ENCODE results near the gene WNT4. TPM values are rescaled to one million over a fixed set of nuclear protein-coding genes. Genes with fewer than 3 reads are reported as not detected.

The WNT4 gene
- total RNA-seq, 1 experiment from 2014 or later: 1.5 TPM

- H3K4me3 ChIP-seq (replicated peaks in 1 of 2; ENCODE audit: low read depth in 1 of 2, low read length in 2 of 2): no peak overlapping the region
- RAD21 ChIA-PET (ENCODE audit: low non-redundant PET in 1 of 2, low total read pairs in 2 of 2, uncharacterized antibody in 2 of 2, unreplicated experiment in 2 of 2): no interaction called here
- no peak overlapping the region for H3K27ac ChIP-seq (ENCODE audit: low read depth, low read length)
- DNase-seq (ENCODE audit: low read depth, low spot score) (no peak), ATAC-seq (no peak)
- H3K36me3 ChIP-seq (ENCODE audit: control insufficient read depth in 1 of 2, insufficient read depth in 2 of 2, low read length in 2 of 2): no peaks in the 10 kb centered on the region; a peak in 1 of 4 replicates
- peaks cover 4% of the 10 kb centered on the region; the same call in 1 of the 2 replicates for H3K79me2 ChIP-seq (ENCODE audit: insufficient read depth, low read length)
- no peaks in the 10 kb centered on the region for H3K27me3 ChIP-seq (ENCODE audit: insufficient read depth, low read length)
- no peak overlapping the region for H3K4me2 ChIP-seq (ENCODE audit: low read length)
- H3K9me2 ChIP-seq (ENCODE audit: insufficient read depth): no peaks in the 10 kb centered on the region
- BruUV-seq (replicated peaks): no TSS peak
- CTCF ChIA-PET: interaction anchor here (0.6 kb wide), 1 partner anchor 10 kb away, joined by 3 read pairs; no protein-coding TSS in a partner anchor
- intact Hi-C loops (cut with micrococcal nuclease): no loop called here
- TF ChIP-seq SIN3A (IDR thresholded peaks at IDR 0.05; ENCODE audit: low read depth) (no peak), EGR1 (IDR thresholded peaks at IDR 0.05; ENCODE audit: low read depth) (no peak), POLR2AphosphoS5 (IDR thresholded peaks at IDR 0.05; ENCODE audit: low read depth, low read length) (no peak)
- no peak overlapping the region for H3K9ac ChIP-seq (ENCODE audit: low read length)
- no peak overlapping the region for H2AFZ ChIP-seq (ENCODE audit: low read depth, low read length, poor library complexity, severe bottlenecking)
- POLR2A ChIA-PET: no interaction called here
- no peaks in the 10 kb centered on the region for H4K20me1 ChIP-seq (ENCODE audit: insufficient read depth)
- no peaks in the 10 kb centered on the region for H3K4me1 ChIP-seq (ENCODE audit: control insufficient read depth in 1 of 2, insufficient read depth in 2 of 2, low read length in 2 of 2)
- no peaks in the 10 kb centered on the region for H3K9me3 ChIP-seq (ENCODE audit: control insufficient read depth in 1 of 2, insufficient read depth in 1 of 2, low read depth in 1 of 2, low read length in 2 of 2)
These were observed 25.0 kb downstream of the WNT4 start for GRCh38 chr1:22117851-22118250.

DNA sequence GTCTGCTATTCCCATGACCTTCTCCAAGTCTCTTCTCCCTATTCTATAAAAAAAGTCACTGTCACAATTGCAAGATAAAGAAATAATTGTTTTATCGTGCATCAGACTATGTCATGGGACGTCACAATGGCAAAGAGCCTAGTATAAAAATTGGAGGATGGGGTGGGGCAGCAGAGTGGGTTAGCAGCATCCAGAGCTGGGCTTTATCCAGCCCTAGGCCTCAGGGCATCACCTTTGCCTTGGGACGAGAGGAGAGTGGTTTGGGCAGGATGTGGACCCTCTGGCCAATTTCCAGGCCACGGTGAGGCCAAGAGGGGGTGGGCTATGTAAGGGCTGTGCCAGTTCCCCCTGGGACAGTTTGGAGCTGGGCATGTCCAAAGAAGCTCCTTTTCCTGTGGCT, 25.7 kb downstream of the WNT4 start:
- H3K27me3 ChIP-seq (ENCODE audit: insufficient read depth, low read length): no peaks in the 10 kb centered on the region
- ChIA-PET RAD21 (ENCODE audit: low non-redundant PET in 1 of 2, low total read pairs in 2 of 2, uncharacterized antibody in 2 of 2, unreplicated experiment in 2 of 2) (no interaction called here), CTCF (no interaction called here), POLR2A (no interaction called here)
- peaks cover 4% of the 10 kb centered on the region; the same call in 1 of the 2 replicates for H3K79me2 ChIP-seq (ENCODE audit: insufficient read depth, low read length)
- H2AFZ ChIP-seq (ENCODE audit: low read depth, low read length, poor library complexity, severe bottlenecking): no peak overlapping the region
- no peak overlapping the region for H3K9ac ChIP-seq (ENCODE audit: low read length)
- BruUV-seq (replicated peaks): no TSS peak
- H4K20me1 ChIP-seq (ENCODE audit: insufficient read depth): no peaks in the 10 kb centered on the region
- ATAC-seq: no peak
- no peaks in the 10 kb centered on the region for H3K4me1 ChIP-seq (ENCODE audit: control insufficient read depth in 1 of 2, insufficient read depth in 2 of 2, low read length in 2 of 2)
- H3K36me3 ChIP-seq (ENCODE audit: control insufficient read depth in 1 of 2, insufficient read depth in 2 of 2, low read length in 2 of 2): no peaks in the 10 kb centered on the region; a peak in 1 of 4 replicates
- no peak overlapping the region for H3K4me2 ChIP-seq (ENCODE audit: low read length)
- DNase-seq (ENCODE audit: low read depth, low spot score): no peak
- TF ChIP-seq RAD21 (IDR thresholded peaks at IDR 0.05; ENCODE audit: low read depth): no peak
- no peak for TF ChIP-seq ZBTB33 (IDR thresholded peaks at IDR 0.05; ENCODE audit: extremely low read depth, insufficient replicate concordance, low read length)
- no peak for TF ChIP-seq EZH2phosphoT487 (IDR thresholded peaks at IDR 0.05; ENCODE audit: borderline replicate concordance)
- TF ChIP-seq ZFX (IDR thresholded peaks at IDR 0.05): no peak
- no peak for TF ChIP-seq REST (IDR thresholded peaks at IDR 0.05; ENCODE audit: low read depth)
- TF ChIP-seq, protein P1, sequence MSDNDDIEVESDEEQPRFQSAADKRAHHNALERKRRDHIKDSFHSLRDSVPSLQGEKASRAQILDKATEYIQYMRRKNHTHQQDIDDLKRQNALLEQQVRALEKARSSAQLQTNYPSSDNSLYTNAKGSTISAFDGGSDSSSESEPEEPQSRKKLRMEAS (IDR thresholded peaks at IDR 0.05): no peak
- TF ChIP-seq EZH2 (IDR thresholded peaks at IDR 0.05): no peak
- no peak for TF ChIP-seq ELF1 (IDR thresholded peaks at IDR 0.05; ENCODE audit: borderline replicate concordance, low read depth)
- TF ChIP-seq ATF3 (IDR thresholded peaks at IDR 0.05): no peak
- no peak for TF ChIP-seq CEBPB (IDR thresholded peaks at IDR 0.05; ENCODE audit: low read depth)
- TF ChIP-seq SP1 (IDR thresholded peaks at IDR 0.05; ENCODE audit: low read depth): no peak
- TF ChIP-seq FOSL1 (IDR thresholded peaks at IDR 0.05; ENCODE audit: low read depth): no peak
- TF ChIP-seq EGR1 (IDR thresholded peaks at IDR 0.05; ENCODE audit: low read depth): no peak
- TF ChIP-seq JUND (IDR thresholded peaks at IDR 0.05): no peak
- no peak for TF ChIP-seq POLR2A (IDR thresholded peaks at IDR 0.05; ENCODE audit: borderline replicate concordance, extremely low read depth, insufficient read depth, insufficient read length)
- no peak overlapping the region for H3K27ac ChIP-seq (ENCODE audit: low read depth, low read length)
- no peaks in the 10 kb centered on the region for H3K9me3 ChIP-seq (ENCODE audit: control insufficient read depth in 1 of 2, insufficient read depth in 1 of 2, low read depth in 1 of 2, low read length in 2 of 2)
- H3K9me2 ChIP-seq (ENCODE audit: insufficient read depth): no peaks in the 10 kb centered on the region
- intact Hi-C loops (cut with micrococcal nuclease): no loop called here
- no peak overlapping the region for H3K4me3 ChIP-seq (replicated peaks in 1 of 2; ENCODE audit: low read depth in 1 of 2, low read length in 2 of 2)

Measured in HCT116 (cell line).